Measurements from ENCODE around the gene ZBTB7B.

DNA sequence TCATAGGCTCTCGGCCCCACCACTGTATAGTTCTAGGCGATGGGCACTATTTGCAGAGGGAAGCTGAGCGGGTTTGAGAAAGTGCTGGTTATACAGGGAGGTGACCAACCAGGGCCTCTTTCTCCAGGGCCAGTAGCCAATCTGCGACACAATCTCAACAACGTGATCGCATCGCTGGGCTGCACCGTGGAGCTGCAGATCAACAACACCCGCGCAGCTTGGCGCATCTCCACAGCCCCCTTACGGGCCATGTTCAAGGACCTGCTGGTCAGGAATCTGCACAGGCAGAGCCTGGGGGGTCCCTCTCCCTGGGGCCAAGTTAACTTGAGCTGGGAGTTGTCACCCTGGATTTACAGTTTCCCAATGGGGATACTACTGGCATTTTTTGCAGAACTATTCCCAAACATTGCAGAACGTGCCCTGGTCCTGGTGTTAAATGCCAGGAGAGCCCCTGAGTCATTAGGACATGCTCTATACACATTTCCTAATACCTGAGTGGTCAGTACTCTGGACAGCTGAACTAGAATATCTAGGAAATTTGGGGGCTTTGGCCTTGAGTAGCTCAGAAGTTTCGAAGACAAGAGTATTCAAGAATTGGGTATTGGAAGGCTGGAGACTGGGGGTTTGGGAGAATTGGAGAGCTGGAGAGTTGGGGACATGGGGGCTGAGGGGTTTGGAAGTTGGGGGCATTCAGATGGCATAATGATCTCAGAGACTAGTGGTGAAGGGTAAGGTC is 37.9 kb downstream of the ZBTB7B start:
- TF ChIP-seq CTCF (IDR thresholded peaks at IDR 0.05): no peak
- TF ChIP-seq POLR2A (IDR thresholded peaks at IDR 0.05): no peak
